ENCODE data around the gene CPAMD8. TPM values are rescaled to one million over a fixed set of nuclear protein-coding genes. Genes with fewer than 3 reads are reported as not detected.

The CPAMD8 gene
- total and polyA plus RNA-seq, 12 donors, result 3.1 to 33.7 (median 9.2) TPM

- no peaks in the 10 kb centered on the region for H3K4me1 ChIP-seq (replicated peaks in 1 of 2)
- DNase-seq, result no peak
- no peak overlapping the region for H3K4me3 ChIP-seq
- 84 to 93% (median 90%) methylated on average over 4 to 7 of the region's 7 CpGs for WGBS, 4 donors
- no peak for TF ChIP-seq CTCF (IDR thresholded peaks at IDR 0.05)
- H3K36me3 ChIP-seq (replicated peaks in 1 of 2), result no peaks in the 10 kb centered on the region
- H3K9me3 ChIP-seq (replicated peaks in 1 of 3), result no peaks in the 10 kb centered on the region
- H3K27me3 ChIP-seq, result no peaks in the 10 kb centered on the region
- H3K27ac ChIP-seq, result no peak overlapping the region
- intact Hi-C loops (cut with DNase I), result loop anchor here (5.0 to 10.0 kb wide), 2 partner anchors 126 to 129 kb away; no protein-coding TSS in a partner anchor
Measured at GRCh38 chr19:16903347-16903746, 123.3 kb downstream of the CPAMD8 start.

- Histone ChIP-seq H3K27ac (no peak overlapping the region), H3K27me3 (no peaks in the 10 kb centered on the region), H3K4me3 (no peak overlapping the region), H3K36me3 (replicated peaks in 1 of 2) (no peaks in the 10 kb centered on the region), H3K4me1 (replicated peaks in 1 of 2) (peaks cover 0 to 4% of the 10 kb centered on the region in 2 donors), H3K9me3 (replicated peaks in 1 of 3) (no peaks in the 10 kb centered on the region)
- WGBS, 4 donors, result 88 to 96% (median 92%) methylated on average over 5 to 12 of the region's 12 CpGs
- no peak for TF ChIP-seq CTCF (IDR thresholded peaks at IDR 0.05)
- TF ChIP-seq POLR2A (IDR thresholded peaks at IDR 0.05), result no peak
- intact Hi-C loops (cut with DNase I), result loop anchor here (5.0 to 10.0 kb wide), 2 partner anchors 125 to 128 kb away; no protein-coding TSS in a partner anchor
- DNase-seq, result no peak
Measured at GRCh38 chr19:16902545-16902944, 124.1 kb downstream of the CPAMD8 start.

GRCh38 chr19:16901491-16902175 lies 125.0 kb downstream of the CPAMD8 start:
- H3K4me3 ChIP-seq, result no peak overlapping the region
- H3K27me3 ChIP-seq, result no peaks in the 10 kb centered on the region
- TF ChIP-seq CTCF (IDR thresholded peaks at IDR 0.05) (no peak), POLR2A (IDR thresholded peaks at IDR 0.05) (no peak)
- intact Hi-C loops (cut with DNase I), result loop anchor here (5.0 to 10.0 kb wide), 2 partner anchors 124 to 127 kb away; no protein-coding TSS in a partner anchor
- DNase-seq, result no peak
- H3K27ac ChIP-seq, result no peak overlapping the region
- 74 to 83% (median 80%) methylated on average over 11 to 19 of the region's 19 CpGs for WGBS, 4 donors
- peaks cover 1 to 5% of the 10 kb centered on the region in 2 donors for H3K4me1 ChIP-seq (replicated peaks in 1 of 2)
- no peaks in the 10 kb centered on the region for H3K9me3 ChIP-seq (replicated peaks in 1 of 3)
- H3K36me3 ChIP-seq (replicated peaks in 1 of 2), result no peaks in the 10 kb centered on the region

GRCh38 chr19:16899566-16900075 lies 127.0 kb downstream of the CPAMD8 start:
- intact Hi-C loops (cut with DNase I), result loop anchor here (5.0 to 10.0 kb wide), 2 partner anchors 122 to 125 kb away; no protein-coding TSS in a partner anchor

More at GRCh38 chr19:16899566-16900075, 127.0 kb downstream of the CPAMD8 start:
- DNase-seq, result peak in 2 of 7 donors; percentile 43 to 63
- H3K4me1 ChIP-seq (replicated peaks in 1 of 2), result peaks cover 10 to 12% of the 10 kb centered on the region in 2 donors
- H3K27ac ChIP-seq, result no peak overlapping the region
- no peak for TF ChIP-seq POLR2A (IDR thresholded peaks at IDR 0.05)
- TF ChIP-seq CTCF (IDR thresholded peaks at IDR 0.05), result peak in 5 of 6 experiments; percentile 25 to 54 (median 53)
- H3K4me3 ChIP-seq, result no peak overlapping the region
- no peaks in the 10 kb centered on the region for H3K9me3 ChIP-seq (replicated peaks in 1 of 3)
- WGBS, 4 donors, result 38 to 49% (median 43%) methylated on average over 6 to 7 of the region's 7 CpGs
- no peaks in the 10 kb centered on the region for H3K27me3 ChIP-seq
- H3K36me3 ChIP-seq (replicated peaks in 1 of 2), result no peaks in the 10 kb centered on the region

Data from adrenal gland (tissue), 12 donors.